H1 (cell line): ENCODE results near the gene CCDC63. TPM values are rescaled to one million over a fixed set of nuclear protein-coding genes. Genes with fewer than 3 reads are reported as not detected.

Source experiments
- CTCF ChIA-PET: fragments of 300-600 bp; sonication (Branson Sonifier 250); formaldehyde crosslinking; loops from one replicate; lab custom pipeline; 2021; ENCODE audit not compliant: partially characterized antibody; lab: Charles Lee
- POLR2A ChIA-PET: fragments of 300-600 bp; sonication (Branson Sonifier 250); formaldehyde crosslinking; loops from one replicate; lab custom pipeline; 2021; ENCODE audit warnings: inconsistent platforms; ENCODE audit not compliant: partially characterized antibody; lab: Charles Lee
- DNase-seq, 2 experiments: peaks; one replicate each; pipeline versions ENCODE4 v3.0.0 to v3.0.0-alpha.2; 2010 to 2022; ENCODE audit warnings: low spot score in 2 of 2, low read depth in 1 of 2, mixed read lengths in 1 of 2
- FAIRE-seq: peaks from 2 replicates; lab custom pipeline; 2011; peaks lifted over from hg19 to GRCh38; lab: Jason Lieb, UNC
- H2AFZ ChIP-seq: 2 replicates; pipeline ENCODE4 v1.8.1; 2012; ENCODE audit warnings: low read length, inconsistent platforms
- H2AK5ac ChIP-seq: 2 replicates; pipeline ENCODE4 v1.6.1; 2013; ENCODE audit warnings: low read depth, low read length
- H2BK120ac ChIP-seq: replicated peaks from 2 replicates; pipeline ENCODE3; 2013; ENCODE audit warnings: low read depth, low read length, inconsistent platforms
- H2BK12ac ChIP-seq: 2 replicates; pipeline ENCODE4 v1.6.1; 2013; ENCODE audit warnings: low read depth, low read length
- H2BK15ac ChIP-seq: 2 replicates; pipeline ENCODE4 v1.6.1; 2013; ENCODE audit warnings: low read length
- H2BK20ac ChIP-seq: 2 replicates; pipeline ENCODE4 v1.6.1; 2013; ENCODE audit warnings: low read length
- H2BK5ac ChIP-seq: 2 replicates; pipeline ENCODE4 v1.6.1; 2013; ENCODE audit warnings: low read depth, low read length
- H3K14ac ChIP-seq: 2 replicates; pipeline ENCODE4 v1.6.1; 2013; ENCODE audit warnings: inconsistent platforms; ENCODE audit not compliant: insufficient read length
- H3K18ac ChIP-seq: 2 replicates; pipeline ENCODE4 v1.6.1; 2013; ENCODE audit warnings: low read length; ENCODE audit errors: extremely low read depth
- H3K23ac ChIP-seq: 2 replicates; pipeline ENCODE4 v1.6.1; 2013; ENCODE audit warnings: inconsistent platforms; ENCODE audit not compliant: insufficient read length
- H3K23me2 ChIP-seq: 2 replicates; pipeline ENCODE4 v1.6.1; 2013; ENCODE audit warnings: low read depth, low read length
- H3K27ac ChIP-seq: 2 replicates; pipeline ENCODE4 v1.6.1; 2011; ENCODE audit warnings: low read depth, low read length, inconsistent platforms
- H3K27me3 ChIP-seq, 4 experiments: replicated peaks in 1 of 4; 1 replicate in 1 of 4; 2 replicates in 3 of 4; pipeline versions ENCODE4 v1.6.1 to v1.8.1; 2011 to 2013; ENCODE audit warnings: low read length in 3 of 4, mild to moderate bottlenecking in 3 of 4, inconsistent platforms in 2 of 4, mixed read lengths in 2 of 4, moderate library complexity in 1 of 4; ENCODE audit not compliant: control insufficient read depth in 3 of 4, insufficient read depth in 3 of 4; ENCODE audit errors: extremely low read depth in 1 of 4
- H3K36me3 ChIP-seq, 4 experiments: 2 replicates each; pipeline versions ENCODE4 v1.6.1 to v1.8.1; 2011 to 2013; ENCODE audit warnings: mild to moderate bottlenecking in 4 of 4, low read length in 3 of 4, moderate library complexity in 2 of 4, control low read depth in 1 of 4, inconsistent platforms in 1 of 4; ENCODE audit not compliant: insufficient read depth in 4 of 4, control insufficient read depth in 2 of 4
- H3K4ac ChIP-seq: replicated peaks from 2 replicates; pipeline ENCODE3; 2013; ENCODE audit warnings: low read length, low read depth, mixed read lengths, inconsistent platforms; ENCODE audit not compliant: insufficient read length
- H3K4me1 ChIP-seq, 4 experiments: replicated peaks in 1 of 4; 1 replicate in 1 of 4; 2 replicates in 3 of 4; pipeline versions ENCODE4 v1.6.1 to v1.8.1; 2011 to 2013; ENCODE audit warnings: low read length in 3 of 4, inconsistent platforms in 2 of 4, mixed read lengths in 1 of 4; ENCODE audit not compliant: insufficient read depth in 4 of 4, control insufficient read depth in 3 of 4
- H3K4me2 ChIP-seq, 2 experiments: 2 replicates each; pipeline versions ENCODE4 v1.6.1 to v1.8.1; 2011 to 2013; ENCODE audit warnings: low read depth in 2 of 2, low read length in 2 of 2, control low read depth in 1 of 2, inconsistent platforms in 1 of 2, mild to moderate bottlenecking in 1 of 2; ENCODE audit not compliant: insufficient read depth in 1 of 2
- H3K4me3 ChIP-seq, 4 experiments: fragments of 200-600, 300-600 bp in 1 of 4; sonication (generic), shearing (Covaris generic), sonication (Bioruptor Twin) in 1 of 4; 2 replicates each; pipeline versions ENCODE4 v1.5.1 to v1.8.1; 2011 to 2016; ENCODE audit warnings: low read length in 4 of 4, low read depth in 3 of 4, control low read depth in 2 of 4, inconsistent platforms in 2 of 4, mild to moderate bottlenecking in 2 of 4, mixed read lengths in 1 of 4, moderate library complexity in 1 of 4; ENCODE audit not compliant: insufficient read depth in 2 of 4; ENCODE audit errors: extremely low read depth in 1 of 4
- H3K56ac ChIP-seq: replicated peaks from 2 replicates; pipeline ENCODE3; 2013; ENCODE audit warnings: low read depth, mild to moderate bottlenecking, mixed read lengths, low read length, inconsistent platforms; ENCODE audit not compliant: insufficient read length
- H3K79me1 ChIP-seq: 2 replicates; pipeline ENCODE4 v1.6.1; 2013; ENCODE audit warnings: low read depth, low read length, control low read depth
- H3K79me2 ChIP-seq, 2 experiments: 2 replicates each; pipeline versions ENCODE4 v1.6.1 to v1.8.1; 2012 to 2013; ENCODE audit warnings: low read length in 2 of 2, mild to moderate bottlenecking in 2 of 2, inconsistent platforms in 1 of 2; ENCODE audit not compliant: insufficient read depth in 2 of 2, control insufficient read depth in 1 of 2
- H3K9ac ChIP-seq, 4 experiments: replicated peaks in 1 of 4; 1 replicate in 1 of 4; 2 replicates in 3 of 4; pipeline versions ENCODE4 v1.6.1 to v1.8.1; 2011 to 2013; ENCODE audit warnings: low read depth in 3 of 4, low read length in 3 of 4, control low read depth in 2 of 4, mild to moderate bottlenecking in 2 of 4, moderate library complexity in 2 of 4, inconsistent platforms in 1 of 4; ENCODE audit errors: extremely low read depth in 1 of 4
- H3K9me3 ChIP-seq, 2 experiments: 2 replicates each; pipeline versions ENCODE4 v1.6.1 to v1.8.1; 2012 to 2013; ENCODE audit warnings: mild to moderate bottlenecking in 2 of 2, moderate library complexity in 2 of 2, control low read depth in 1 of 2, inconsistent platforms in 1 of 2, low read depth in 1 of 2, low read length in 1 of 2, mixed read lengths in 1 of 2; ENCODE audit not compliant: insufficient read depth in 2 of 2
- H4K20me1 ChIP-seq, 2 experiments: replicated peaks in 1 of 2; 2 replicates each; pipeline versions ENCODE3 to v1.8.1; 2011 to 2013; ENCODE audit warnings: inconsistent platforms in 2 of 2, low read length in 2 of 2, mild to moderate bottlenecking in 1 of 2; ENCODE audit not compliant: insufficient read depth in 2 of 2, control insufficient read depth in 1 of 2
- H4K5ac ChIP-seq: 2 replicates; pipeline ENCODE4 v1.6.1; 2013; ENCODE audit warnings: low read length, low read depth, mixed read lengths, inconsistent platforms; ENCODE audit not compliant: insufficient read length
- H4K8ac ChIP-seq: 2 replicates; pipeline ENCODE4 v1.8.0; 2013; ENCODE audit warnings: mild to moderate bottlenecking, moderate library complexity, low read length, inconsistent platforms; ENCODE audit not compliant: insufficient read depth; ENCODE audit errors: extremely low read depth
- H4K91ac ChIP-seq: replicated peaks from 2 replicates; pipeline ENCODE3; 2013; ENCODE audit warnings: low read length, mixed read lengths, inconsistent platforms; ENCODE audit not compliant: insufficient read length
- BACH1 ChIP-seq: IDR thresholded peaks from 2 replicates; pipeline ENCODE4 v1.6.1; 2012; ENCODE audit warnings: low read length, improper control_type of control experiment
- WGBS, 2 experiments: shearing (Covaris generic) in 1 of 2; methylation state at CpG; one replicate each; pipeline versions ENCODE4 v1.1.6 to v1.1.7; 2013 to 2015; ENCODE audit warnings: low lambda C conversion rate in 2 of 2, mixed read lengths in 2 of 2, inconsistent platforms in 1 of 2, low coverage in 1 of 2, missing lambda C conversion rate in 1 of 2; ENCODE audit not compliant: insufficient replicate concordance in 2 of 2, insufficient coverage in 1 of 2, insufficient read length in 1 of 2; ENCODE audit errors: extremely low coverage in 1 of 2, missing lambda C conversion rate in 1 of 2; 5-methylcytosine and 5-hydroxymethylcytosine counted together
- polyA plus RNA-seq, 7 experiments: library from polyadenylated mRNA; depleted of rRNA in 3 of 7; stranded (reverse) in 5 of 7; unstranded in 2 of 7; fragments of >200 nt in 5 of 7; fragments of 200-250 nt in 2 of 7; gene quantifications; 1 replicate in 5 of 7; 2 replicates in 1 of 7; 4 replicates in 1 of 7; pipeline versions ENCODE4 v1.2.1 to v1.2.3, GENCODE V29; 2011 to 2013; ENCODE audit warnings: missing spikeins in 2 of 7, mixed read lengths in 2 of 7
- total RNA-seq: library from RNA; stranded (reverse); fragmentation: NEBNext Ultra II Directional; extraction: Animal tissue kit (Norgen Biotek cat#: 25700); gene quantifications from 2 replicates; pipeline ENCODE4 v1.2.1, GENCODE V29; 2021
- TF ChIP-seq, protein P1 (sequence below), 3 experiments: IDR thresholded peaks; 1 replicate in 2 of 3; 2 replicates in 1 of 3; pipeline versions ENCODE4 v1.5.1 to v1.6.1; 2011; ENCODE audit warnings: low read length in 3 of 3, mild to moderate bottlenecking in 3 of 3, inconsistent platforms in 2 of 3, low read depth in 1 of 3, moderate library complexity in 1 of 3; ENCODE audit not compliant: insufficient read depth in 1 of 3; ENCODE audit errors: control extremely low read depth in 1 of 3

Gene CCDC63
- total and polyA plus RNA-seq, 2 of the 8 experiments (the other 6 are each of a cell fraction or from before 2014, with no cell fraction given) = 0.42 to 0.93 TPM

DNA sequence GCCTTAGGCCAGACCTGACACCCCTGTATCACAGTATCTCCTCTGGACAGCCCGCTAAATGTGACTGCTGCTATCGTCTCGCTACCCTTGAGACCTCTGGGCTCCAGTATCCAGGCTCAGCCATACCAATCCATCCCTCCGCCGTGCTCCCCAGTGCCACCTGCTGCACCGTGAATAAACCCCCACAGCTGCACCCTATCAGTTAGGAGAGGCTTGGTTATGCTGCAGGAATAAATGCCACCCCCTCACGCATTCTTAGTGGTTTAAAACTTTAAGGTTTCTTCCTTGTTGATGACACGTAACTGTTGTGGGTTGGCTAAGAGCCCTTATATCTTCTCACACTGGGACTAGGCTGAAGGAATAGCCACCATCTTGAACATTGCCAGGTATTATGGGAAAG, 12.1 kb downstream of the CCDC63 start:
- no peak overlapping the region for H4K91ac ChIP-seq
- no peaks in the 10 kb centered on the region for H3K79me2 ChIP-seq
- H2BK5ac ChIP-seq = no peak overlapping the region
- H3K23ac ChIP-seq = no peak overlapping the region
- H3K4me2 ChIP-seq = no peak overlapping the region
- no peak overlapping the region for H2BK15ac ChIP-seq
- H4K5ac ChIP-seq = no peak overlapping the region
- no peak overlapping the region for H3K9ac ChIP-seq
- TF ChIP-seq BACH1 = no peak
- TF ChIP-seq, protein P1, sequence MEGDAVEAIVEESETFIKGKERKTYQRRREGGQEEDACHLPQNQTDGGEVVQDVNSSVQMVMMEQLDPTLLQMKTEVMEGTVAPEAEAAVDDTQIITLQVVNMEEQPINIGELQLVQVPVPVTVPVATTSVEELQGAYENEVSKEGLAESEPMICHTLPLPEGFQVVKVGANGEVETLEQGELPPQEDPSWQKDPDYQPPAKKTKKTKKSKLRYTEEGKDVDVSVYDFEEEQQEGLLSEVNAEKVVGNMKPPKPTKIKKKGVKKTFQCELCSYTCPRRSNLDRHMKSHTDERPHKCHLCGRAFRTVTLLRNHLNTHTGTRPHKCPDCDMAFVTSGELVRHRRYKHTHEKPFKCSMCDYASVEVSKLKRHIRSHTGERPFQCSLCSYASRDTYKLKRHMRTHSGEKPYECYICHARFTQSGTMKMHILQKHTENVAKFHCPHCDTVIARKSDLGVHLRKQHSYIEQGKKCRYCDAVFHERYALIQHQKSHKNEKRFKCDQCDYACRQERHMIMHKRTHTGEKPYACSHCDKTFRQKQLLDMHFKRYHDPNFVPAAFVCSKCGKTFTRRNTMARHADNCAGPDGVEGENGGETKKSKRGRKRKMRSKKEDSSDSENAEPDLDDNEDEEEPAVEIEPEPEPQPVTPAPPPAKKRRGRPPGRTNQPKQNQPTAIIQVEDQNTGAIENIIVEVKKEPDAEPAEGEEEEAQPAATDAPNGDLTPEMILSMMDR (IDR thresholded peaks at IDR 0.05; ENCODE audit: control extremely low read depth in 1 of 3, insufficient read depth in 1 of 3, low read depth in 1 of 3, low read length in 3 of 3) = peak; percentile 7 to 32 (median 28); a peak in 3 of 4 replicates
- no peak overlapping the region for H2AK5ac ChIP-seq
- FAIRE-seq (no peak), DNase-seq (no peak)
- H2AFZ ChIP-seq = no peak overlapping the region
- H3K79me1 ChIP-seq = no peaks in the 10 kb centered on the region
- H3K18ac ChIP-seq = no peak overlapping the region
- H4K8ac ChIP-seq = no peak overlapping the region
- no peak overlapping the region for H3K27ac ChIP-seq
- H3K4me3 ChIP-seq = no peak overlapping the region
- H4K20me1 ChIP-seq = no peaks in the 10 kb centered on the region
- no peaks in the 10 kb centered on the region for H3K9me3 ChIP-seq
- H3K56ac ChIP-seq = no peak overlapping the region
- H3K23me2 ChIP-seq = no peaks in the 10 kb centered on the region
- H3K4ac ChIP-seq = no peak overlapping the region
- no peaks in the 10 kb centered on the region; a peak in 1 of 7 replicates for H3K27me3 ChIP-seq
- CTCF ChIA-PET = interaction anchor here (0.7 to 2.1 kb wide), 3 partner anchors 29 to 195 kb away, joined by 4 to 6 read pairs (median 5); no protein-coding TSS in a partner anchor
- H2BK12ac ChIP-seq = no peak overlapping the region
- POLR2A ChIA-PET = no interaction called here
- no peak overlapping the region for H2BK120ac ChIP-seq
- 89% methylated on average over 7 of the region's 8 CpGs; no CpG with 5 or more reads in 1 of the 2 experiments for WGBS, 2 experiments
- no peak overlapping the region for H3K14ac ChIP-seq
- no peaks in the 10 kb centered on the region for H3K36me3 ChIP-seq
- H3K4me1 ChIP-seq = peaks cover 0 to 23% (median 5%) of the 10 kb centered on the region in 4 experiments; a peak in 5 of 7 replicates
- no peak overlapping the region for H2BK20ac ChIP-seq
